Measurements from ENCODE around the gene WNT5A.

Gene WNT5A

DNA sequence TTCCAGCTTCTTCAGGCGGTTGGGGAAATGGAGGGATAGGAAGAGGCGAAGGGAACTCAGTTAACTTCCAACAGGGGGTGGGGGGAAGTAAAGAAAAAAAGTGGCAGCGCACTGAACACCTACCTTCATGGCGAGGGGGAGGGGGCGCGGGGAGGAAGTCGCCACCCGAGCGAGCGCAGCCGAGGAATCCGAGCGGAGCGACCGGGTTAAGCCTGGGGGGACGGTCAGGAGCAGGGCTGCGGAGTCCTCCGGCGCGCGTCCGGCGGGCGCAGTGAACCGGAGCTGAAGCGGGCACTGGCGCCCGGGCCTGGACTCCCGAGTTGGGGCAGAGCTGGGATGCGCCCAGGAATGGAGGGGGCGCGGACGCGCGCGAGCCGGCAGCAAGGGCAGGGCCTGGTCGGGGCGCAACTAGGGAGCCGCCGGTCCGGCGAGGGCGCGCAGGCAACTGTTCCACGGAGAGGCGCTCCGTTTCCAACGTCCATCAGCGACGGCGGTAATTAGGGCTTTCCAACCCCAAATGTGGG, at the start of gene WNT5A:
WNT5A (minus strand) TSS at position 450 of the 524 bp plus-strand sequence; CDS start at position 129, 321 bp downstream.
- DNase-seq, result peak; percentile 89

DNA sequence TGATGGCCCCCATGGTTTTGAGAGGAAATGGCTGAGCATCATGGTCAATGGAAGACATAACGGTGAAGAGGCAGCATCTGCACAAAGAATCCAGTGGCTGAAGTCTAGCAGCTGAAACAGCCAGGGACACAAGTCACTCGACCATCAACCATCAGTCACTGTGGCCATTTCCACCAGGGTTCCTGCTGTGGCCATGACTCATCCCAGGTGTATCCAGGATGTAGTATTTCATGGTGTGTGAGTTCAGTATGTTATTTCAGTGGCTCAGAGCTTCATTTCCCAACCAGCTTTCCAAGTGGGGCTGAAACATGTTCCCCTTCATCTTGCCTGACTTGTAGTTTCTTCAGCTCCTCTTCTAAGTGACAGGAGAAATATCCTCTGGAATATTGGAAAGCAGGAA, 47.8 kb upstream of the WNT5A start:
- no peak for DNase-seq

DNA sequence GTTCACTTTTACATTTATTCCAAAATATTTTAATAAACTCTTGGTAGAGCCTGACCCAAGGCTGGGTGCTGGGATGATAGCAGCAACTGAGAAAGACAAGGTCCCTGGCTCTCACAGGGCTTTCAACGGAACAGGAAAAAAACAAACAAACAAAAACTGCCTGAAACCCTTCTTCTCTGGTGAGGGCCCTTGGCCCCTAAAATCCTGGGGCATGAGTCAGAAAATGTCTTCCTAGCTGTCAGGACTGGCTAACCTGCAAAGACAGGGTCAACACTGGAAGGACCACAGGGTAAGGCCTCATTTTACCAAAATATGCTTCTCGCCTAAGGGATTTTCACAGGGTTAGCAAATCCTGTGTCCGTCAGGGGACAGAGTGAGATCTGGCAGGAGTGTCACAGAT, 45.7 kb upstream of the WNT5A start:
- no peak for DNase-seq

DNA sequence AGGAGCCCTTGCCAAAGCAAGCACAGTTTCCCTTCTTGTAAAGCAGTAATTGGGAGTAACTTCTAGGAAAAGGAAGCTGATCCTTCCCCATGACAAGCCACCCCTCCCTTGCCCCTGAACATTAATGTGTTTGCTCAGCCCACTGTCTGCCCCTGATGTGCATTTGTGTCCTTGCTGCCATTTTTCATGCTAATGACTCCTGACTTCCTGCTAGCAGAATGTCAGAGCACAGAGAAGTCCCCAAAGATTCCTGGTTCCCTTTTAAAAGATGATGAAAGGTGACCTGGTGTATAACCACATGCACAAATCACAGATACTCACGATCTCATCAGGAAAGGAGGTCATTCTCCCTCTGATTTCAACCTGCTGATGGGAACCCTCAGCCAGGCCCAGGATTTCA, 44.2 kb upstream of the WNT5A start:
- no peak for DNase-seq

DNA sequence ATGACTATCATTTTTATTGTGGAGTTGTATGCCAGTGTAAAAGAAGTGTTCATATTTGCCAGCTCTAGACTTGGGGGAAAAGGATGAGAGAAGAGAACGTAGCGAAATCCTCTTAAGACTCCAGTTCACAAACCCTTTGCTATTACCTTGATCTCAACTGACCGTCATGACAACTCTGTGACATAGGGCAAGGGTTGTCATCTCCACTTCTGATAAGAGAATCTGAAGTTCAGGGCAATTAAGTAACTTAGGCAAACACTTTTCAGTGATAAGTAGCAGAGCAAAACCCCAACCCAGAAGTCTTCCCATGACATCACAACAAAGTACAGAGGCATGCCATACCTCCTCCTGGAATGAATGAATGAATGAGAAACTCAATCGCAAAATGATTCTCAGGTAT, 40.3 kb upstream of the WNT5A start:
- DNase-seq, result no peak

DNA sequence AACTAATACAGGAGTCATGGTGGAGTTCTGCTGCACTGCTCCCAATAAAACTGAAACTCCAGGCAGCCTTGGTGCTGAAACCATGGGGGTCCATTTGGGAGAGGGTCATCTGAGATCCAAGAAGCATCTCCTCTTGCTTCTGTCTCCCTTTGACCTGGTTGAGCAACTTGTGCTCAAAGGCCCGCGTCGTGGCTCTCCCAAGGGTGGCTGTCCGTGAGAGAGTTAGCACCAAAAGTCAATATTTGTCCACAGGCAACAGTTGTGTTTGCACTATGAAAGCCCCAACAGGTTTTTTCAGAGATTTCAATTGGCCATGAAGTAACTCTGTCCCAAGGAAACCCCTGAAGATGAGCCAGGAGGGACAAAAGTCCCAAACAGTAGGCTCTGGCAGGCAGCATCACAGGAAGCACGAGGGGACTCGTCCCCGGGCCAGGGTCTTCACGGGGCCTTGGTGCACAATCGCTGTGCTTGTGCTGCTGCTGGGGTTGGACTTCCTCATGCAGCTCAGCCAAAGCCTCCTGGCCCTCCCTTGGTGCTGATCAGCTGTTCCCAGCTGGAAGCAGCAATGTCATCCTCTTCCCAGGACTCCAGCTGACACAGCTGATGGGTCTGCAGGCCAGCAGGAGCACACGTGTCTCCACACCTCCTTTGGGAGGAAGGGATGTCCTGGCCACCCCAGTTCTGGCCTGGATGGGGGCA, 39.4 kb upstream of the WNT5A start:
- DNase-seq, result no peak

DNA sequence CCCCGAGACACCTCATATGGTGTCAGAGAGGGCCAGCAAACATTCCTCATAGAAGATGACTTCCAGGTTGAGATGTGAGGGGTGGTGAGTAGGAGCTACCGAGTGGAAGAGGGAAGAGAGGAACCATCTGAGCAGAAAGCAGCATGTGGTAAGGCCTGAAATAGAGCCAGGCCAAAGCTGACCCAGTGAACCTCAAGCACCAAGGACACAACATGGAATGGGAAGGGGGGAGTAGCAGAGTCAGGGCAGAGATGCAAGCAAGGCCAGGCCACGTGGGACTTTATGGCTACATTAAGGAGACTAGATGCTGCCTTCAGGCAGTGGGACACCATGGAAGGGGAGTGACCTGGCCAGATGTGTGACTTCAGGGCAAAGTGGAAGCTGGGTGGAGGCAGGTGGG, 38.3 kb upstream of the WNT5A start:
- no peak for DNase-seq

DNA sequence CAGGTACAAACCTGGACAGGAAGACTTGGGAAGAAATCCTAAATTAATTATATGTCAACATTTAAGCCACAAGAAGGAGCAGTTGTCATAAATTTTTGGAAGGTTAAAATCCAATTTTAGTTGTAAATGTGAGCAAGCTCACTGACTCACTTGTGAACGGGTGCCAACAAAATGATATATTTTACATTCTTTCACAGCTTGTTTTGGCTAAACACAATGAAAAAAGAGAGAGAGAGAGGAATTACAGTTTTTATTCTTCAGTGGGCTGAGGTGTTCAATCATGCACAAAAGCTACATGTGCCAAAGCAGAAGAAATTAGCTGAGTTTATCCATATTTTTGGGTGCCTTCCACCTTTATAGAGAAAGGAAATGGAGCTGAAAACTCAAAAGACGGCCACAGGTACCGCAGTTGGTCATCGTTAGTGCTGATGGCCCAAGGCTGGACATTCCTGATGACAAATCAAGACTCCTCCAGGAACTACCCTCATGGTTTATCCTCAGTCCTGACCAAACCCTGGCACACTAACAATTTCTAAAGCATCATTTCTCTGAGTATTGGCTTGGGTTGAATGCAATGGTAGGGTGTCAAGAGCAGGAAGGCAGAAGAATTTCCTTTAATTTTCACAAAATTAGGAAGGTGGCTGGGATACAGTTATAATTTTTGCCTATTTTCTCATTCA, 37.6 kb upstream of the WNT5A start:
- DNase-seq, result no peak

DNA sequence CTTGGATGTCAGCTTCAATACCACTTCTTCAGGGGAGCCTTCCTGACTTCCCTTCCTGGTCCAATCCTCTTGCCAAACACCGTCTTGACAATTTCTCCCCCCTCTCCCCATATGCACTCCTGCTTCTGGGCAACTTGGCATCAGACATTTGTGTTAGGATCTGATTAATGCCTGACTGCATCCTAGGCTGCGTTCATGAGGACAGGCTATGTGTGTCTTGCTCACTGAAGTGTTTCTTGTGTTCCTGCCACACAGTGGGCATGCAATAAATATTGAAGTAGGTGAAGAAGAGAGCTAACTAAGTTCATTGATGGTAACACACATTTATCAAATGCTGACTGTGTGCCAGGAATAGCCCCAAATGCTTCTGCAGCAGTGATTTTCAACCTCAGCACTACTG, 36.4 kb upstream of the WNT5A start:
- DNase-seq, result no peak

DNA sequence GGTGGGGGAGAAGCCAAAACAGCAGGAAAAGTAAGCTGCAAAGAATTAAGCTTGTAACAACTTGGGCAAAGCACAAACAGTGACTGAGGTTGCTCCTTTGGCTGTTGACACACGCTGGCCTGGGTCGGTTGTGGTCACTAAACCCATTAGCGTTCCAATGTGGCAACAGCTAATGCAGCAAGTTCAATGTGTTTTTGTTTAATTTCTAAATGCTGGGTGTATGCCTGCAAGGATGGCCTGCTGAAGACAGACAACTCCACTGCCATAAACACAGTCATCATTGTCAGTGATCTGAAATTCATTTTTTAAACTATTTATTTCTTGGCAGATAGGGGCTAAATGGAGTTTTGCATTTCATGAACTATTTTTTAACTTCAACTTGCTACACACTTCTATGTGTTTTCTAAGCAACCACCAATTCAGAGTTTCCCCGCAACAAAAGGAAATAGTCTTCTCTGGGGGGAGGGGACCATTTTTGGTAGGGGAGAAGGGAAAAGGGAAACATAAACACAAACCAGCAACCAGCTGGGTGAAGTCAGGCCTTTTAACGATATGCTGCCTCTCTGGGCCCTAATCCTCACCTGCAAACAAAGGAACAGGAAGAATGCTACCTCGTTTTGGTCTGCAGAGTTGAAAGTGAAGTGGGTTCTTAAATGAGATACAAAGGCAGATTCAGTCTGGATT, 34.8 kb upstream of the WNT5A start:
- no peak for DNase-seq

DNA sequence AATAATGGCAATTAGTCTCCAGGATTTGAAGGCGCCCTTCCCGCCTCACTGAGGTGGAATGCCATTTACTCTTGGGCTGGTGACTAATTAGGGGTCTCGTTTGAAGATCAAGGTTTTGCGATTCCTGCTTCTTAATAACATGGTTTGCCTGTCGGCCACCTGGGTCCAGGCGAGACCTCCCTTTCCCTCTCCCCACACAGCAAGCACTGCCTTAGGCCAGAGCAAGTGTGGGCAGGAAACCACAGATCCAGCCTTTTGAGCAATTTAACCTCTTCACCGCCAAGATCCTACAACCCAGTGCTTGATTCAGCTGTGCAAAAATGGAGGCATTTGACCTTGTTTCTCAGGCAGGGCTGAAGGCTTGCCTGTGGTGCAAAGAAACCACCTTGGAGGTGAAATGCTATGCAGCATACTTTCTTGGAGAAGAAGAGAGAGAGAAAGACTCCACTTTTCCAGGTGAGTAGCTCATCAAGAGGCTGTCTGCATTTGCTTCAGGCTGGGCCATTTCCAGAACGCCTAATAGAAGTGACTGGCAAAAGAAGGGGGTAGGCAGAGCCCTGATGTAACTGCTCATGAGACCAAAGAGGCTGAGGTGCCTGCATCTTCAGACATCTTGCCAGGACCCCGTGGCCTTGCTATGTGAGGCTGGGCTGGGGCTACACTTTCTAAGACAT, 34.1 kb upstream of the WNT5A start:
- DNase-seq, result peak; percentile 73

DNA sequence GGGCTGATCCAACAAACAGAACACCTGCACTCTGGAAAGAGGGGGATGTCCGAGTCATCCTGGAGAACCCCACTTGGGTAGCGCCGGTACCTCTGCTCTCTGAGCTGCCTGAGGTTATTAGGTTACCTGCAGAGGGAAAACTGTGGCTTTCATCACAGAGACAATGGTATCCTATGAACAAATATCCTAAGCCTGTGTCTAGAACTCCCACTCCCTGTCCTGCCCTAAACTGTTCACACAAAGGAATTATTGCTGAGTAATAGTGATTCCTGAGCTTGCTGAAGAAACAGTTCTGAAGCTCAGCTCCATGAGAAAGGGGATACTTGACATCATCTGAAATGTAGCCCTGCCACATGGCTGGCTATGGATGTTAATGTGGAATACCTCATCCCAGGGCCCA, 31.9 kb upstream of the WNT5A start:
- peak; percentile 35 for DNase-seq

DNA sequence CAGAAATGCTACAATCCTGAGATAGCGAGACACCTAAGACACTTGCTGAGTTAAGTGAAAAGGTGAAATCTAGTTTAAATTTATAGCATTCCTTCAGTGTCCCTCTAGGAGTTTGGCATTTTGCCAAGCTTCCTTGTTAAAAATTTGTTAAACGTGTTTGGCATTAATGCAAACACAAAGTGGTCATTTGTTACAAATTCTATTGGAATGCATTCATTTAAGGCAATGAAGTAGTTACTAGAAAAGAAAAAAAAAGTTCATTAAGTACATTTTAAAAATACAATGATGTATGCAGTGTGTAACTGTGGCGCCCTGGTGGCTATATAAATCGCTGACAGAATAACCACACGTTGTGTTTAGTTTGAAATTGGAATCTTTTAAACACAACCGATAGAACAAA, 31.3 kb upstream of the WNT5A start:
- DNase-seq, result no peak

DNA sequence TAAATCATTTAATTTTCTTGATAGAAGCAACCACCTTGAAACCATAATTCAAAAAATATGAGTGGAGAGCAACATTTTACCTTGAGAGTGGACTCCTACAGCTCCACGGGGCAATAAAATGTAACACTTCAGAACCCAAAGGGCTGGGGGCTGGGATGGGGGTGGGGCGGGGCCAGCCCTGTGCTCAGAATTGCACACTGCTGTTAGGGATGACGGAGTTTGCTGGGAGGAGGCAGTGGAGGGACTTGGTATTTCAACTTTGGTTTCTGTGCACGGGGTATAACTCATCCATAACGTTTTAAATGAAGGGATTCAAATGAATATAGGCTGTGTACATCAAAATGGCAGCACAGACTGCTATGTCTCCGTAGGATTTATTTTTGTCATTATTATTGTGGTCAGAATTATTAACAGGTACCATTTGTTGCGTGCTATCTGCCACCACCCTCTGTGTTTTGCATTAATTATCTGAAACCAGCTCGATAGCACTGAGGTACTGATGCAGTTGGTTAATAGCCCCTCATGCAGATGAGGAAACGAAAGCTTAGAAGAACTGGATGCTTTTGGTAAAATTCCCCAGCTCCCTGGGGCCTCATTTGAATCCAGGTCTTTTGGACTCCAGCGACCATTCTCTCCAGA, 29.4 kb upstream of the WNT5A start:
- DNase-seq, result peak; percentile 39

DNA sequence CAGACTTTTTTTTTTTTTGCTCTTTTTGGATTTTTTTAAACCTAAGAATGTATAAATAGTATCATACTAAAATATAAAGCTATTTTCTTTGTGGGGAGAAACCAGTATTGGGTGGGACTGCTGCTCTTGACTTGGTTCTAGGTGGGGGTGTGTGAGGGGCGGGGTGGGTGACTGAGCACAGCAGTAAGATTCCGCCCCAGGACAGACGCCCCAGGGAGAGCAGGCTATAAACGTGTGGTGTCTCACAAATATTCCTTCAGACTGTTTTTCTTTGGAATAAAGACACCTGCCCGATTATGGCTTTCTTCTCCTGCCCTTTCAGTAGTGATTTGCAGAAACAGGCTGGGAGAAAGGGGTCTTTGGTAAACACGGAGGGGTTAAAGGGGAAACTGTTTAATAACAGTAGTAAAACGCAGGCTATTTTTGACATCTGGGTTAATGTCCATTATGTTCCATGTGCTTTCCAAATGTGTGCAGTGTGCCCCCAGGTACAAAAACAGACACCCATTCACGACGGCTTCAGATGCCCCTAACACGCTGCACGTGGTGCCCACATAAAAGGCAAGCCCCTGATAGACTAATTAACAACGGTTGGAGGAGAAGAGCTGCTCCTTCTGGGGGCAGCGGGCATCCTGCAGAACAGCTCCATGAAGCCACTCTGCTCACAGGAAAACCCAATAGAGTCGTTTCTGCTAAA, 28.6 kb upstream of the WNT5A start:
- peak; percentile 31 for DNase-seq

DNA sequence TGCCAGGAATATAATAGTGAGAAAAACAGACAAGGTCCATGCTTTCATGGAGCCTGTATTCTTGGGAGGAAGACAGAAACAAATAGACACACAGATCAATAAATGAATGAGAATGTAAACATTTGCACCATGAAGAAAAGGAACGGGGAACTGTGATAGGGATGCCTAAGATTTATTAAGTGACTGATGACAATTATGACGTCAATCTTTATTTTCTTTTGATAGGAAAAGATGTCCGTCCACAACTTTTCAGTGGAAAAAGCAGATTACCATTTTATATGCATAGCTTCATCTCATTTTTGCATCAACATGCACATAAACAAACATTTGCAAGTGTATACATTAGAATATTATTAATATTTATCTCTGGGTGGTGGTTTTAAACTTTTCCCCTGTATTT, 27.9 kb upstream of the WNT5A start:
- no peak for DNase-seq

DNA sequence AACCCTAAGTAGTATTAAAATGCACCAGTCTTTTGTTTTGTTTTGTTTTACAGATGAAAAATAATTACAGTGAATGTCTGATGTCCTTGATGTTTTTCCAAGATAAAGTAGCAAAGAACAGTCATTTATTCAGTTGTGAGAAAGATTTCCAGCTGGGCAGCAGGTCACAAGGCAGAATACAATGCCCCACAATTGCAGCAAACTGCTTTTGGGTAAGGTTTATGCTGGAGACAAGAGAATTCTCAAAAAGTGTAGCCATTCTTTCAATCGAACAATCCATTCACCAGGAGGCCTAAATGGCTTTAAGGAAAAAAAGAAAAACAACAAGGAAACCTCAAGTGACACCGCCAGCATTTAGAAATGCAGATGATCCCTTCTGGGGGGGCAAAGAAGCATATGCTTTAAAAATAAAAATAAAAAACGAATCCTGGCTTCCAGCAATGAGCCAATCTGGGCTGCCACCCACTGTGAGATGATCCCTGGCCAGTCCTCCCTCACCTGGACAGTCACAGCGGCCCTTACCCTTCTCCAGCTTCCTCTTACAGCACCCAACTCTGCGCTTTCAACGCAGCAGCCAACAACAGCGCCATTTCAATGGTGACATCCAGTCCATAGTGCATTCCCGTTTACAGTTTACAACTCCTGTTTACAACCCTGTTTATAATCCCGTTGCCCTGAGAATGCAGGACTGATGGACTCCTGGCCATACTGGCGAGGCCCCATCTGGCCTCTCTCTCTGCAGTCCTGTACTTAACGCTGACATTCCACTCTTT, 25.7 kb upstream of the WNT5A start:
- no peak for DNase-seq

DNA sequence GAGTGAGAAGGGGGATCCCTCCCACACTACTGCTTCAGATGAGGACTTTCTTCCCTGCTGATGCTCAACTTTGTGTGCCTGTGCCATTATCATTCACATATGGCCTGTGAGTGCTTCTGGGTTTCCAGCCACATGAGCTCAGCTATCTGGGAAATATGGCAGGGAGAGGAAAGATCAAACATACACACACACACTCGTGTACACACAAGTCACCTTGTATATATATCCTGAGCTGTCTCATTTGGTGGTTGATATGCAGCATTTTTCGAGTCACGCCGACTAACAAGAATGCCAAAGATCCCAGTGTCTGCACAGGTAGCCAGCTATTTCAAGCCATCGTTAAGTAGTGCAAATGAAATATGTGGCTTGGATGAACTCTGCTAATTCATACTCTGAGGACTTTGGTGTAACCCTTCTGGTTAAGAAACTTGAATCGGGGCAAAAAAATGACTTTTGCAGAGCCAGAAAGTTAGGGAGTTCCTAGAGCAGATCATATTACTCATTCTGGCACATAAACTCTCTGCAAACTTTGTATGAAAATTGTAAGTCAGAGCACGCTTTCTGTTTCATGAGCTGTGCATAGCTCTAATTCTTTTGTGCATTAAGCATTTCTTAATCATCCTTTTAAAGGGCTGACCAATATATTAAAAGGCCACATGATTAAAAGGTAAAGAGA, 24.9 kb upstream of the WNT5A start:
- DNase-seq, result no peak

DNA sequence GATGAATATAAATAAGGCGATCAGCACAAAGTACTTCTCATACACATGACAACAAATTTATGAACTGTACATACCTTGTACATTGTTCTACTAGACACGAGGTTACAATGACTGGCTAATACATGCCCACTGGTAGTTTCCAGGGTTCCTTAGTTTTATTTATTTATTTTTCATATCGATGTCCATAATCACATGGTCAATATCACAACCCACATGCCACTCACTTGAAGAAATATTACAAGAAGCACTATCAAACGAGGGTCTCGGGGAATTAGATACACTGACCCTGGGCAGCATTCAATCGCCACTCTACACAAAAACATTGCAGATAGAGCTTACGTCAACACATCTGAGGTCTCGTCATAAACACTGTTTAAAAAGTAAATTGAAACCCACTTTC, 21.2 kb upstream of the WNT5A start:
- DNase-seq, result no peak

DNA sequence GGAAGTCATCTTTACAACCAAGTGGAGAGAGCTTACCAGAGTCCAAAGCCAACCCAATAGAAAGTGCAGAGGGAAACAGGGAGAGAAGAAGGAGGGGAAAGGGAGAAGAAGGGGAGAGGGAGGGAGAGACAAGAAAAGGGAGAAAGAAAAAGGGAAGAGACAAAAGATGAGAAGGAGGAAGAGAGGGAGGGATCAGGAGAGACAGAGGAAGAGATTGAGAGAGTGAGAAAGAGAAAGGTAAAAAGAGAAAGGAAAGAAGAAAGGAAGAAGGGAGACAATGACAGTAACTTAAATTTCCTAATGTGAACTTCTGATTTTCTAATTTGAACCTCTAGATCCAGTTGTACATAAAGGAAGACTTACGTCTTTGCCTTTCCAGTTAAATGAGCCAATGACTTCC, 20.7 kb upstream of the WNT5A start:
- no peak for DNase-seq

DNA sequence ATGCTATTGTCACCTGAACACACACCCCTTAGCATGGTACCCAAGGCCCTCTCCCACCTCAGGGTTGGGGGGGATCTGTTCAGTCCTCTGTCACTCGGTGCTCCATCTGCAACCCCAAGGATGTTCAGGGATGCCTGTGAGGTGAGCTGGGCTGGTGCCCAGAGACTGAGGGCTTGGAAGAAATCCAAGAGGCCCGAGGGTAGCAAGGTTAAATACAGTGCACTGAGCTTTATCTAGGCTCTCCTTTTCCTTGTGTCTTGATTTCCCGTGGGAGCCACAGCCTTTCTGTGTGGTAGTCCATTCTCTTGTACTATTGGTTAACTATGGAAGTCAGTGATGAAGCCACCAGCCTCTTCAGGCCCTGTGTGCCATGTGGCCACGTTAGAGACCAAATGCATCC, 18.7 kb upstream of the WNT5A start:
- DNase-seq, result no peak
